HepG2 (cell line): ENCODE results near the gene GLIS2. TPM values are rescaled to one million over a fixed set of nuclear protein-coding genes. Genes with fewer than 3 reads are reported as not detected.

Experiments
- ASH2L ChIP-seq: fragments of 300-600, 200-600 bp; sonication (generic); IDR thresholded peaks from 2 replicates; pipeline ENCODE4 v1.7.0; 2017; ENCODE audit warnings: low read depth, mild to moderate bottlenecking, moderate library complexity, mixed read lengths, low read length; ENCODE audit not compliant: insufficient read length
- PHF8 ChIP-seq: sonication (generic); formaldehyde crosslinking; IDR thresholded peaks from 2 replicates; pipeline ENCODE4 v1.5.0; 2020; ENCODE audit warnings: missing genetic modification reagents
- SAP130 ChIP-seq: IDR thresholded peaks from 2 replicates; pipeline ENCODE4 v1.6.1; 2016; ENCODE audit warnings: low read depth
- SIX4 ChIP-seq: sonication (generic); formaldehyde crosslinking; IDR thresholded peaks from 2 replicates; pipeline ENCODE4 v1.4.0; 2020; ENCODE audit warnings: missing genetic modification reagents
- SOX13 ChIP-seq, 3 experiments: fragments of 450-650 bp in 1 of 3; sonication (generic) in 1 of 3; formaldehyde crosslinking in 1 of 3; IDR thresholded peaks in 2 of 3; conservative IDR thresholded peaks in 1 of 3; 2 replicates each; pipeline versions ENCODE4 v1.5.0 to v1.6.1; 2016 to 2020; ENCODE audit warnings: antibody characterized with exemption in 1 of 3, mild to moderate bottlenecking in 1 of 3, missing compliant biosample characterization in 1 of 3, missing genetic modification reagents in 1 of 3, moderate library complexity in 1 of 3
- YY1 ChIP-seq: IDR thresholded peaks from 2 replicates; pipeline ENCODE4 v1.6.1; 2011; ENCODE audit warnings: low read length, low read depth, moderate library complexity, mild to moderate bottlenecking; ENCODE audit not compliant: insufficient read depth, insufficient replicate concordance
- ZEB1 ChIP-seq: IDR thresholded peaks from 2 replicates; pipeline ENCODE4 v1.6.1; 2012; ENCODE audit warnings: mild to moderate bottlenecking, low read depth, inconsistent platforms; ENCODE audit not compliant: insufficient replicate concordance
- polyA plus RNA-seq, 8 experiments: library from polyadenylated mRNA; depleted of rRNA in 3 of 8; stranded (reverse) in 7 of 8; unstranded in 1 of 8; fragments of >200 nt; fragmentation: Illumina TruSeq in 4 of 8; extraction: Trizol in 4 of 8; gene quantifications; 2 replicates each; pipeline versions ENCODE4 v1.2.1 to v1.2.3, GENCODE V29; 2011 to 2016; ENCODE audit warnings: low read depth in 4 of 8, missing spikeins in 1 of 8, mixed read lengths in 1 of 8; ENCODE audit not compliant: insufficient read depth in 1 of 8
- total RNA-seq, 5 experiments: library from RNA; depleted of rRNA; stranded (reverse); fragments of >200 nt; fragmentation: Illumina TruSeq; extraction: Trizol; gene quantifications; 2 replicates each; pipeline ENCODE4 v1.2.3, GENCODE V29; 2016; ENCODE audit warnings: low read depth in 1 of 5
- TF ChIP-seq, protein P1 (sequence below): IDR thresholded peaks from 2 replicates; pipeline ENCODE4 v1.6.1; 2018; ENCODE audit warnings: missing genetic modification reagents, mild to moderate bottlenecking, missing compliant biosample characterization
- TF ChIP-seq, protein P2 (sequence below): sonication (generic); formaldehyde crosslinking; IDR thresholded peaks from 2 replicates; pipeline ENCODE4 v1.5.1; 2020; ENCODE audit warnings: mild to moderate bottlenecking, moderate library complexity, missing genetic modification reagents

GLIS2 gene
- total and polyA plus RNA-seq, 2 of the 13 experiments (the other 11 are each of a cell fraction or from before 2014, with no cell fraction given): 0.28 to 0.29 TPM

GRCh38 chr16:4293822-4294457 lies 21.9 kb upstream of the GLIS2 start (continued):
- TF ChIP-seq, protein P1, sequence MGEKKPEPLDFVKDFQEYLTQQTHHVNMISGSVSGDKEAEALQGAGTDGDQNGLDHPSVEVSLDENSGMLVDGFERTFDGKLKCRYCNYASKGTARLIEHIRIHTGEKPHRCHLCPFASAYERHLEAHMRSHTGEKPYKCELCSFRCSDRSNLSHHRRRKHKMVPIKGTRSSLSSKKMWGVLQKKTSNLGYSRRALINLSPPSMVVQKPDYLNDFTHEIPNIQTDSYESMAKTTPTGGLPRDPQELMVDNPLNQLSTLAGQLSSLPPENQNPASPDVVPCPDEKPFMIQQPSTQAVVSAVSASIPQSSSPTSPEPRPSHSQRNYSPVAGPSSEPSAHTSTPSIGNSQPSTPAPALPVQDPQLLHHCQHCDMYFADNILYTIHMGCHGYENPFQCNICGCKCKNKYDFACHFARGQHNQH (CRISPR knock-in tag): peak; percentile 54; the same call in 1 of the 2 replicates
- TF ChIP-seq SAP130 (CRISPR knock-in tag) (peak; percentile 47), ASH2L (peak; percentile 33), PHF8 (CRISPR knock-in tag) (0 out of 2 replicates have a peak, but pooled peaks have one; percentile 31), ZEB1 (no peak), YY1 (no peak), SOX13 (IDR thresholded peaks at IDR 0.05) (no peak), SOX13 (CRISPR knock-in tag; conservative IDR thresholded peaks at IDR 0.05 in 1 of 2, IDR thresholded peaks at IDR 0.05 in 1 of 2) (no peak), SIX4 (CRISPR knock-in tag) (peak; percentile 63; the same call in 1 of the 2 replicates)
- TF ChIP-seq, protein P2, sequence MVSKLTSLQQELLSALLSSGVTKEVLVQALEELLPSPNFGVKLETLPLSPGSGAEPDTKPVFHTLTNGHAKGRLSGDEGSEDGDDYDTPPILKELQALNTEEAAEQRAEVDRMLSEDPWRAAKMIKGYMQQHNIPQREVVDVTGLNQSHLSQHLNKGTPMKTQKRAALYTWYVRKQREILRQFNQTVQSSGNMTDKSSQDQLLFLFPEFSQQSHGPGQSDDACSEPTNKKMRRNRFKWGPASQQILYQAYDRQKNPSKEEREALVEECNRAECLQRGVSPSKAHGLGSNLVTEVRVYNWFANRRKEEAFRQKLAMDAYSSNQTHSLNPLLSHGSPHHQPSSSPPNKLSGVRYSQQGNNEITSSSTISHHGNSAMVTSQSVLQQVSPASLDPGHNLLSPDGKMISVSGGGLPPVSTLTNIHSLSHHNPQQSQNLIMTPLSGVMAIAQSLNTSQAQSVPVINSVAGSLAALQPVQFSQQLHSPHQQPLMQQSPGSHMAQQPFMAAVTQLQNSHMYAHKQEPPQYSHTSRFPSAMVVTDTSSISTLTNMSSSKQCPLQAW: 0 out of 2 replicates have a peak, but pooled peaks have one; percentile 9
